Measurements from ENCODE around the gene HGF.

- no peak for TF ChIP-seq CTCF (IDR thresholded peaks at IDR 0.05; ENCODE audit: insufficient read depth, low read length, poor library complexity, severe bottlenecking)
- no peak for TF ChIP-seq EZH2phosphoT487 (conservative IDR thresholded peaks at IDR 0.05; ENCODE audit: low read length)
These were observed 61.9 kb downstream of the HGF start for GRCh38 chr7:81707966-81708365.
